GM23338 (cell line): Measurements from ENCODE around the gene WBP1. TPM values are rescaled to one million over a fixed set of nuclear protein-coding genes. Genes with fewer than 3 reads are reported as not detected.
A peak's percentile ranks its signal among the peaks of the same experiment; 100 is the strongest.

Source experiments
- ATAC-seq: fragments of 200-7000 bp; cut with Tn5 transposase; 3 replicates; pipeline ENCODE4 v1.9.1; 2020
- DNase-seq: peaks from one replicate; pipeline ENCODE4 v3.0.0-alpha.2; 2015; ENCODE audit warnings: low spot score
- H2AFZ ChIP-seq: fragments of 200-600 bp; sonication (generic); 2 replicates; pipeline ENCODE4 v1.8.0; 2016; ENCODE audit warnings: antibody characterized with exemption, mild to moderate bottlenecking, moderate library complexity
- H3F3A ChIP-seq: fragments of 200-600 bp; sonication (generic); replicated peaks from 2 replicates; pipeline ENCODE4 v1.8.0; 2017; ENCODE audit warnings: antibody characterized with exemption, mixed run types, low read depth
- H3K27ac ChIP-seq: fragments of 200-600 bp; sonication (generic); 2 replicates; pipeline ENCODE4 v1.6.1; 2016; ENCODE audit warnings: low read depth
- H3K27me3 ChIP-seq: fragments of 200-600 bp; sonication (generic); 2 replicates; pipeline ENCODE4 v1.8.0; 2016; ENCODE audit warnings: mild to moderate bottlenecking, mixed run types, moderate library complexity; ENCODE audit not compliant: insufficient read depth
- H3K36me3 ChIP-seq: fragments of 200-600 bp; sonication (generic); 2 replicates; pipeline ENCODE4 v1.8.0; 2016; ENCODE audit warnings: mild to moderate bottlenecking; ENCODE audit not compliant: insufficient read depth
- H3K4me1 ChIP-seq: fragments of 200-600 bp; sonication (generic); 2 replicates; pipeline ENCODE4 v1.8.0; 2016; ENCODE audit warnings: mild to moderate bottlenecking, moderate library complexity; ENCODE audit not compliant: insufficient read depth
- H3K4me2 ChIP-seq: fragments of 200-600 bp; sonication (generic); 2 replicates; pipeline ENCODE4 v1.7.1; 2017; ENCODE audit warnings: mixed run types
- H3K4me3 ChIP-seq: fragments of 200-600 bp; sonication (generic); 2 replicates; pipeline ENCODE4 v1.6.1; 2016; ENCODE audit warnings: mixed run types
- H3K79me2 ChIP-seq: fragments of 200-600 bp; sonication (generic); replicated peaks from 2 replicates; pipeline ENCODE4 v1.8.0; 2017; ENCODE audit warnings: mild to moderate bottlenecking; ENCODE audit not compliant: insufficient read depth
- H3K9me2 ChIP-seq: fragments of 200-600 bp; sonication (generic); 2 replicates; pipeline ENCODE4 v1.8.0; 2017; ENCODE audit not compliant: insufficient read depth
- H4K20me1 ChIP-seq: fragments of 200-600 bp; sonication (generic); replicated peaks from 2 replicates; pipeline ENCODE4 v1.8.0; 2017; ENCODE audit warnings: mild to moderate bottlenecking; ENCODE audit not compliant: insufficient read depth
- H3K27ac Mint-ChIP-seq: 2 replicates; pipeline ENCODE4 v1.8.0; 2020; ENCODE audit warnings: inconsistent platforms, mild to moderate bottlenecking, moderate library complexity, mixed read lengths
- H3K27me3 Mint-ChIP-seq: 3 replicates; pipeline ENCODE4 v1.8.0; 2022; ENCODE audit warnings: low read depth, mild to moderate bottlenecking, moderate library complexity, mixed read lengths, inconsistent platforms; ENCODE audit not compliant: insufficient read depth, poor library complexity
- H3K36me3 Mint-ChIP-seq: 3 replicates; pipeline ENCODE4 v1.8.0; 2021; ENCODE audit warnings: low read depth, mild to moderate bottlenecking, inconsistent platforms, moderate library complexity, mixed read lengths
- H3K4me1 Mint-ChIP-seq: 3 replicates; pipeline ENCODE4 v1.8.0; 2020; ENCODE audit warnings: mild to moderate bottlenecking, inconsistent platforms, mixed read lengths
- H3K4me3 Mint-ChIP-seq: 3 replicates; pipeline ENCODE4 v1.8.0; 2021; ENCODE audit warnings: moderate library complexity, mild to moderate bottlenecking, inconsistent platforms, mixed read lengths
- H3K9me3 Mint-ChIP-seq: 3 replicates; pipeline ENCODE4 v1.8.0; 2020; ENCODE audit warnings: moderate library complexity, mild to moderate bottlenecking, inconsistent platforms, mixed read lengths
- CREB1 ChIP-seq: fragments of 250-450 bp; sonication (Bioruptor Pico); IDR thresholded peaks from 2 replicates; pipeline ENCODE4 v1.5.0; 2020; ENCODE audit warnings: low read depth, mild to moderate bottlenecking, moderate library complexity
- CTCF ChIP-seq, 2 experiments: fragments of 200-600 bp in 1 of 2; sonication (generic) in 1 of 2; conservative IDR thresholded peaks; 2 replicates each; pipeline versions ENCODE4 v1.5.1 to v1.6.1; 2016 to 2017; ENCODE audit warnings: antibody characterized with exemption in 2 of 2, low read depth in 2 of 2, mild to moderate bottlenecking in 2 of 2, moderate library complexity in 1 of 2
- ETS1 ChIP-seq: IDR thresholded peaks from 2 replicates; pipeline ENCODE4 v1.6.1; 2016; ENCODE audit warnings: antibody characterized with exemption
- EZH2 ChIP-seq: fragments of 200-600 bp; sonication (generic); IDR thresholded peaks from one replicate; pipeline ENCODE4 v1.8.0; 2017; ENCODE audit warnings: antibody characterized with exemption, mild to moderate bottlenecking, low read depth; ENCODE audit not compliant: unreplicated experiment
- EZH2phosphoT487 ChIP-seq: fragments of 200-600 bp; sonication (generic); IDR thresholded peaks from one replicate; pipeline ENCODE4 v1.8.1; 2018; ENCODE audit warnings: antibody characterized with exemption; ENCODE audit not compliant: unreplicated experiment
- JUNB ChIP-seq: IDR thresholded peaks from one replicate; pipeline ENCODE4 v1.6.1; 2016; ENCODE audit warnings: antibody characterized with exemption; ENCODE audit not compliant: unreplicated experiment
- NANOG ChIP-seq: IDR thresholded peaks from 2 replicates; pipeline ENCODE4 v1.6.1; 2016; ENCODE audit warnings: antibody characterized with exemption, borderline replicate concordance
- POLR2AphosphoS5 ChIP-seq: IDR thresholded peaks from 2 replicates; pipeline ENCODE4 v1.6.1; 2016; ENCODE audit warnings: antibody characterized with exemption, low read depth
- REST ChIP-seq: IDR thresholded peaks from one replicate; pipeline ENCODE4 v1.6.1; 2018; ENCODE audit warnings: antibody characterized with exemption; ENCODE audit not compliant: unreplicated experiment
- STAT1 ChIP-seq: IDR thresholded peaks from one replicate; pipeline ENCODE4 v1.6.1; 2016; ENCODE audit warnings: antibody characterized with exemption; ENCODE audit not compliant: unreplicated experiment
- ZNF114 ChIP-seq: fragments of 250-450 bp; sonication (Bioruptor Pico); IDR thresholded peaks from 2 replicates; pipeline ENCODE4 v1.5.0; 2020; ENCODE audit warnings: mild to moderate bottlenecking, moderate library complexity
- ZNF331 ChIP-seq: fragments of 250-450 bp; sonication (Bioruptor Pico); IDR thresholded peaks from 2 replicates; pipeline ENCODE4 v1.5.0; 2020; ENCODE audit warnings: low read depth, mild to moderate bottlenecking, moderate library complexity
- ZNF462 ChIP-seq: fragments of 250-450 bp; sonication (Bioruptor Pico); IDR thresholded peaks from 2 replicates; pipeline ENCODE4 v1.5.0; 2020; ENCODE audit warnings: mild to moderate bottlenecking, moderate library complexity
- polyA plus RNA-seq: library from polyadenylated mRNA; unstranded; fragments of >200 nt; fragmentation: Nextera tagmentation; extraction: Ambion mirVana; gene quantifications from 2 replicates; pipeline ENCODE4 v1.2.1, GENCODE V29; 2016
- total RNA-seq: library from RNA; depleted of rRNA; stranded (reverse); fragments of >200 nt; shearing (Covaris generic); gene quantifications from 2 replicates; pipeline ENCODE4 v1.2.3, GENCODE V29; 2014

Gene WBP1
- total and polyA plus RNA-seq, 2 experiments from 2014 or later, result 53.0 to 64.4 TPM

- H3K27ac ChIP-seq, result no peak overlapping the region
- H3K9me3 Mint-ChIP-seq, result no peaks in the 10 kb centered on the region; the same call in 2 of the 3 replicates
- no peaks in the 10 kb centered on the region for H4K20me1 ChIP-seq
- peaks cover 2% of the 10 kb centered on the region; the same call in 1 of the 3 replicates for H3K4me1 Mint-ChIP-seq
- TF ChIP-seq ZNF462 (CRISPR knock-in tag) (no peak), EZH2phosphoT487 (no peak), JUNB (no peak), CTCF (conservative IDR thresholded peaks at IDR 0.05; ENCODE audit: low read depth in 2 of 2) (no peak), ZNF331 (CRISPR knock-in tag) (no peak), ETS1 (no peak), POLR2AphosphoS5 (no peak), REST (no peak), EZH2 (no peak), STAT1 (no peak), ZNF114 (CRISPR knock-in tag) (no peak), NANOG (no peak), CREB1 (CRISPR knock-in tag) (no peak)
- H3K27ac Mint-ChIP-seq, result no peak overlapping the region
- peaks cover 6% of the 10 kb centered on the region for H3K79me2 ChIP-seq
- H3K27me3 Mint-ChIP-seq, result peaks cover 5% of the 10 kb centered on the region
- H3K4me2 ChIP-seq, result no peak overlapping the region
- H2AFZ ChIP-seq, result peak overlapping the region; percentile 89; the same call in 1 of the 2 replicates
- H3K36me3 ChIP-seq, result no peaks in the 10 kb centered on the region
- no peaks in the 10 kb centered on the region for H3K9me2 ChIP-seq
- H3K36me3 Mint-ChIP-seq, result no peaks in the 10 kb centered on the region
- ATAC-seq, result no peak
- H3K27me3 ChIP-seq, result no peaks in the 10 kb centered on the region
- H3F3A ChIP-seq, result peaks cover 14% of the 10 kb centered on the region
- peaks cover 3% of the 10 kb centered on the region; the same call in 1 of the 2 replicates for H3K4me1 ChIP-seq
- DNase-seq, result no peak
- H3K4me3 Mint-ChIP-seq, result no peak overlapping the region
- no peak overlapping the region for H3K4me3 ChIP-seq
Measured at GRCh38 chr2:74444498-74445318, 13.5 kb upstream of the WBP1 start.
